ENCODE measurements around the gene C1QB. TPM values are rescaled to one million over a fixed set of nuclear protein-coding genes. Genes with fewer than 3 reads are reported as not detected.

Gene C1QB
- polyA plus RNA-seq, 1 of the 3 experiments (the other 2 are of a cell fraction): not detected

GRCh38 chr1:22643381-22643780 lies 9.7 kb upstream of the C1QB start, which contains the start of gene C1QC (continued):
- TF ChIP-seq, protein P1, sequence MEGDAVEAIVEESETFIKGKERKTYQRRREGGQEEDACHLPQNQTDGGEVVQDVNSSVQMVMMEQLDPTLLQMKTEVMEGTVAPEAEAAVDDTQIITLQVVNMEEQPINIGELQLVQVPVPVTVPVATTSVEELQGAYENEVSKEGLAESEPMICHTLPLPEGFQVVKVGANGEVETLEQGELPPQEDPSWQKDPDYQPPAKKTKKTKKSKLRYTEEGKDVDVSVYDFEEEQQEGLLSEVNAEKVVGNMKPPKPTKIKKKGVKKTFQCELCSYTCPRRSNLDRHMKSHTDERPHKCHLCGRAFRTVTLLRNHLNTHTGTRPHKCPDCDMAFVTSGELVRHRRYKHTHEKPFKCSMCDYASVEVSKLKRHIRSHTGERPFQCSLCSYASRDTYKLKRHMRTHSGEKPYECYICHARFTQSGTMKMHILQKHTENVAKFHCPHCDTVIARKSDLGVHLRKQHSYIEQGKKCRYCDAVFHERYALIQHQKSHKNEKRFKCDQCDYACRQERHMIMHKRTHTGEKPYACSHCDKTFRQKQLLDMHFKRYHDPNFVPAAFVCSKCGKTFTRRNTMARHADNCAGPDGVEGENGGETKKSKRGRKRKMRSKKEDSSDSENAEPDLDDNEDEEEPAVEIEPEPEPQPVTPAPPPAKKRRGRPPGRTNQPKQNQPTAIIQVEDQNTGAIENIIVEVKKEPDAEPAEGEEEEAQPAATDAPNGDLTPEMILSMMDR (IDR thresholded peaks at IDR 0.05): no peak
- TF ChIP-seq NRF1 (IDR thresholded peaks at IDR 0.05; ENCODE audit: low read depth, low read length) (no peak), RCOR1 (IDR thresholded peaks at IDR 0.05; ENCODE audit: low read length) (no peak), POLR2AphosphoS5 (IDR thresholded peaks at IDR 0.05; ENCODE audit: low read depth, low read length) (no peak)

- no peaks in the 10 kb centered on the region for H3F3A ChIP-seq (replicated peaks; ENCODE audit: insufficient read depth)
- ChIA-PET CTCF (interaction anchor here (0.6 to 8.9 kb wide), 6 partner anchors 9 to 228 kb away, joined by 3 to 289 read pairs (median 26); partner anchors contain the start of gene C1QB), POLR2A (no interaction called here)
- no peaks in the 10 kb centered on the region for H3K36me3 ChIP-seq (replicated peaks in 1 of 2; ENCODE audit: control insufficient read depth in 1 of 2, insufficient read depth in 2 of 2, low read length in 1 of 2)
- no peaks in the 10 kb centered on the region for H3K9me2 ChIP-seq
- H3K27me3 ChIP-seq (ENCODE audit: insufficient read depth): no peaks in the 10 kb centered on the region
- H3K4me2 ChIP-seq: no peak overlapping the region
- no peaks in the 10 kb centered on the region for H3K9me3 ChIP-seq
- no peaks in the 10 kb centered on the region for H4K20me1 ChIP-seq (ENCODE audit: insufficient read depth)
- no peaks in the 10 kb centered on the region for H3K79me2 ChIP-seq (ENCODE audit: insufficient read depth)
- H3K4me3 ChIP-seq (ENCODE audit: low read depth in 2 of 2, low read length in 1 of 2): no peak overlapping the region
- H2AFZ ChIP-seq (ENCODE audit: low read depth): no peak overlapping the region
- no peak overlapping the region for H3K9ac ChIP-seq
- H3K27ac ChIP-seq (ENCODE audit: low read depth in 2 of 2, low read length in 1 of 2): no peak overlapping the region
- TF ChIP-seq NRF1 (IDR thresholded peaks at IDR 0.05; ENCODE audit: low read depth, low read length): no peak
- TF ChIP-seq, protein P1 (IDR thresholded peaks at IDR 0.05): no peak
- TF ChIP-seq SIN3A (IDR thresholded peaks at IDR 0.05; ENCODE audit: borderline replicate concordance, low read depth, low read length): no peak
- TF ChIP-seq, protein P2, sequence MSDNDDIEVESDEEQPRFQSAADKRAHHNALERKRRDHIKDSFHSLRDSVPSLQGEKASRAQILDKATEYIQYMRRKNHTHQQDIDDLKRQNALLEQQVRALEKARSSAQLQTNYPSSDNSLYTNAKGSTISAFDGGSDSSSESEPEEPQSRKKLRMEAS (IDR thresholded peaks at IDR 0.05; ENCODE audit: low read depth): no peak
- TF ChIP-seq CHD2 (IDR thresholded peaks at IDR 0.05; ENCODE audit: low read length, partially characterized antibody): no peak
- TF ChIP-seq MEF2A (IDR thresholded peaks at IDR 0.05; ENCODE audit: borderline replicate concordance, low read depth): no peak
- no peak for TF ChIP-seq PBX3 (IDR thresholded peaks at IDR 0.05)
- no peak for TF ChIP-seq MXI1 (IDR thresholded peaks at IDR 0.05; ENCODE audit: low read depth, low read length)
- no peak for TF ChIP-seq JUND (IDR thresholded peaks at IDR 0.05)
- no peak for TF ChIP-seq YY1 (IDR thresholded peaks at IDR 0.05; ENCODE audit: low read depth)
- TF ChIP-seq, protein P3, sequence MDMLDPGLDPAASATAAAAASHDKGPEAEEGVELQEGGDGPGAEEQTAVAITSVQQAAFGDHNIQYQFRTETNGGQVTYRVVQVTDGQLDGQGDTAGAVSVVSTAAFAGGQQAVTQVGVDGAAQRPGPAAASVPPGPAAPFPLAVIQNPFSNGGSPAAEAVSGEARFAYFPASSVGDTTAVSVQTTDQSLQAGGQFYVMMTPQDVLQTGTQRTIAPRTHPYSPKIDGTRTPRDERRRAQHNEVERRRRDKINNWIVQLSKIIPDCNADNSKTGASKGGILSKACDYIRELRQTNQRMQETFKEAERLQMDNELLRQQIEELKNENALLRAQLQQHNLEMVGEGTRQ (IDR thresholded peaks at IDR 0.05; ENCODE audit: borderline replicate concordance, low read depth, low read length): no peak
- TF ChIP-seq RAD21 (IDR thresholded peaks at IDR 0.05; ENCODE audit: low read length): no peak
- no peak for TF ChIP-seq TCF12 (IDR thresholded peaks at IDR 0.05)
- no peak for TF ChIP-seq EZH2phosphoT487 (IDR thresholded peaks at IDR 0.05; ENCODE audit: borderline replicate concordance, low read depth)
- no peak for TF ChIP-seq RFX5 (IDR thresholded peaks at IDR 0.05; ENCODE audit: low read length)
- no peak for TF ChIP-seq POLR2AphosphoS5 (IDR thresholded peaks at IDR 0.05; ENCODE audit: low read depth, low read length)
- 43% methylated on average over 10 of the region's 12 CpGs for WGBS (ENCODE audit: low lambda C conversion rate)
- H3K4me1 ChIP-seq (ENCODE audit: control insufficient read depth in 1 of 2, insufficient read depth in 2 of 2, low read depth in 1 of 2, low read length in 1 of 2): peaks cover 0 to 11% of the 10 kb centered on the region in 2 experiments; a peak in 1 of 4 replicates
- no peak for DNase-seq
Measured at GRCh38 chr1:22643928-22644327, 9.1 kb upstream of the C1QB start.

Measured in SK-N-SH (cell line).